Iris pigment epithelial cell (primary cell): ENCODE measurements around the gene FKBP15.
"Not testable (repeated sequence)": the region's sequence is repeated elsewhere in the genome, so short reads cannot be mapped to it uniquely, and the experiment has no call there.

Source experiments
- DNase-seq: peaks from one replicate; pipeline ENCODE4 v3.0.0-alpha.2; 2011; ENCODE audit warnings: low read depth

Gene FKBP15, protein sequence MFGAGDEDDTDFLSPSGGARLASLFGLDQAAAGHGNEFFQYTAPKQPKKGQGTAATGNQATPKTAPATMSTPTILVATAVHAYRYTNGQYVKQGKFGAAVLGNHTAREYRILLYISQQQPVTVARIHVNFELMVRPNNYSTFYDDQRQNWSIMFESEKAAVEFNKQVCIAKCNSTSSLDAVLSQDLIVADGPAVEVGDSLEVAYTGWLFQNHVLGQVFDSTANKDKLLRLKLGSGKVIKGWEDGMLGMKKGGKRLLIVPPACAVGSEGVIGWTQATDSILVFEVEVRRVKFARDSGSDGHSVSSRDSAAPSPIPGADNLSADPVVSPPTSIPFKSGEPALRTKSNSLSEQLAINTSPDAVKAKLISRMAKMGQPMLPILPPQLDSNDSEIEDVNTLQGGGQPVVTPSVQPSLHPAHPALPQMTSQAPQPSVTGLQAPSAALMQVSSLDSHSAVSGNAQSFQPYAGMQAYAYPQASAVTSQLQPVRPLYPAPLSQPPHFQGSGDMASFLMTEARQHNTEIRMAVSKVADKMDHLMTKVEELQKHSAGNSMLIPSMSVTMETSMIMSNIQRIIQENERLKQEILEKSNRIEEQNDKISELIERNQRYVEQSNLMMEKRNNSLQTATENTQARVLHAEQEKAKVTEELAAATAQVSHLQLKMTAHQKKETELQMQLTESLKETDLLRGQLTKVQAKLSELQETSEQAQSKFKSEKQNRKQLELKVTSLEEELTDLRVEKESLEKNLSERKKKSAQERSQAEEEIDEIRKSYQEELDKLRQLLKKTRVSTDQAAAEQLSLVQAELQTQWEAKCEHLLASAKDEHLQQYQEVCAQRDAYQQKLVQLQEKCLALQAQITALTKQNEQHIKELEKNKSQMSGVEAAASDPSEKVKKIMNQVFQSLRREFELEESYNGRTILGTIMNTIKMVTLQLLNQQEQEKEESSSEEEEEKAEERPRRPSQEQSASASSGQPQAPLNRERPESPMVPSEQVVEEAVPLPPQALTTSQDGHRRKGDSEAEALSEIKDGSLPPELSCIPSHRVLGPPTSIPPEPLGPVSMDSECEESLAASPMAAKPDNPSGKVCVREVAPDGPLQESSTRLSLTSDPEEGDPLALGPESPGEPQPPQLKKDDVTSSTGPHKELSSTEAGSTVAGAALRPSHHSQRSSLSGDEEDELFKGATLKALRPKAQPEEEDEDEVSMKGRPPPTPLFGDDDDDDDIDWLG

DNA sequence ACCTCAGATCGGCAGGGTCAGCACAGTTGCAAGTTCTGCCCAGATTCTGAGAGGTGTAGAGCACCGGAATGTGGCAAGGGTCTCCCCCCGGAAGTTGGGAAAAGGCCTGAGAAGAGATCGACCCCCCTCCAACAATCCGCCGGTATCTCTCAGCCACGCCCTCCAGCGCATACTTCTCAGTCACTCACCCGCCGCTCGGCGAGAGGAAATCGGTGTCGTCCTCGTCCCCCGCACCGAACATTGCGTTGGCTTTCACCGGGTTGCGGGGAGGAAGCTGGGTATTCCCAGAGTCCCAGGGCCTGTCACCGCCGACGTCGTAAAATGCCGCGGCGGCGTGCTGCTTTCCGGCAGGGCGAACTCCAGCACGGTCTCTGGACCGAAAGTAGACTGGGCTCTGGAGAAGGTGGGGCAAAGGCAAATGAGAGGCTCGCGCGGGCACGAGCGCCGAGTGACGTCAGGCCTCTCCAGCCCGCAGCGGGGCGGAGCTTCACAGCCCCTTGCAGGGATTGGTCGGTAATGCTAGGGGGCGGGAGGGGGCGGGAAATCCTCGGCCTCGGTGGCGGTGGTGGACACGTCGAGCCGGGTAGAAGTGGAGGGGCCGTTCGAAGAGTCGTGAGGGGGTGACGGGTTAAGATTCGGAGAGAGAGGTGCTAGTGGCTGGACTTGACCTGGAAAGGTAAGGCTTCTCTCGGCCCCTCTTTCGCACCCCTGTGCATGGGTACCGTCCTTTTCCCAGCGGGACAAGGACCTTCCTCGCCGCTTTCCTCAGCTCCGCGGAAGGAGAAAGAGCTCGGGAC is at the start of gene FKBP15, which contains the start of gene SLC31A1:
Gene FKBP15, minus strand, starts transcription at position 275 of the 797 bp plus-strand sequence. Its CDS starts 34 bp downstream, at position 241.
Gene SLC31A1, plus strand, starts transcription at position 542 of the 797 bp plus-strand sequence. CDS start 34,605 bp downstream, outside the sequence.
- DNase-seq: peak; percentile 99

DNA sequence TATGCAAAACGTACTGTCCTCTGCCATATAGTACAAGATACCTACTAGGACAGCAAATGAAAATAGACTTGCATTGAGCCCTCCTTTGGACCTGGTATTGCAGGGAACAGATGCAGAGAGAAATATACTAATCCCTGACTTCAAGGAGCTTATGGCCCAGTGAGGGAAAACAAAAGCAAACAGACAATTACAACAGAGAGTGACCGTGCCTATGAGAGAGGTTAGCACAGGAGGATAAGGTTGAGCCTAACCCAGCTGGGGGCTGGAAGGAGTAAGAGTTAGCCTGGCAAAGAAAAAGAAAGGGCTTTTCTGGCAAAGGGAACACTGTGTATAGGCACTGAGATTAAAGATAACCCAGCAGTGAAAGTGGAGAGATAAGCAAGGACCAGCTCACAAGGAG is 48.8 kb upstream of the FKBP15 start:
- no peak for DNase-seq

DNA sequence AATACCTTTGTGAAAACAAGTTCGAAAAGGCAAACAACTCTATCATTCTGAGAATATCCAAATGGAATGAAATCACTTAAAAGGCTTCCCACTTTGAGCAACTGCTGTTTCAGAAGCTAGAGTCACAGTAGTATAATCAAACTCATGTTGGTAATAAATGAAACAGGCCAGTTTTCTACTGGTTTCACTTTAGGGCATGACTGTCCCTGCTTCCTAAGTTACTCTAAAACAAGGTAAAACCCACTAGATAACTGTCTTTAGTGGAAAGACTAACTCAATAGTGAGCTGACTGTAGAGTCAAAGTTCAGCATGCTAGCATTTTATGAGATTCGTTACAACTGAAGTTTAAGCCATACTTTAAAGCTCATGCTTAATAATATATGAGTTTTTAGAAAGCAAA is 48.3 kb upstream of the FKBP15 start:
- no peak for DNase-seq

DNA sequence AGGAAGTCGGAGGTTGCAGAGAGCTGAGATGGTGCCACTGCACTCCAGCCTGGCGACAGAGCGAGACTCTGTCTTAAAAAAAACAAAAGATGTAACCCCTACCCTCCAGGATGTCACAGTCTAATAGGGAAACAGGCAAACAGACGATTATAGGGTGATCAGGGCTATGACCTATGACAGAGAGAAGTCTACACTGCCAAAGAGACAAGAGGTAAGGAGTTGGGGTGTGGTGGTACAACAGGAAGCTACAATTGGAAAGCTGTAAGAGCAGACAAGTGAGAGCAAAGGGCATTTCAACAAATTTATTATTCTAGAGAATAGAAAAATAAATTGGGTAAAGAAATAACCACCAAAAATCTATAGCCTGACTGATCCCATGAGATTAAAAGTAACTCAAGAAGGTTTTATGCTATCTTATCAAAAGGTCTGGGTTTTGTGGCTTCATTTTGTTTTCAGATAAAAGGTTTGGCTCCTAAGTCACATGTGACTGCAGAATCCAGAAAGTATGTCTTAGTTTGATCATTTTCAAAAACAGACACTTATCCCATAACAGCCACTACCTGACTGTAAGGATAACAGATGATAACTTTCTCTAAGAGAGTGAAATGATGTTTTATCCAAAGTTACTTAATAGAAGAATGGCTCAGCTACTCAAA is 47.0 kb upstream of the FKBP15 start:
- no peak for DNase-seq

DNA sequence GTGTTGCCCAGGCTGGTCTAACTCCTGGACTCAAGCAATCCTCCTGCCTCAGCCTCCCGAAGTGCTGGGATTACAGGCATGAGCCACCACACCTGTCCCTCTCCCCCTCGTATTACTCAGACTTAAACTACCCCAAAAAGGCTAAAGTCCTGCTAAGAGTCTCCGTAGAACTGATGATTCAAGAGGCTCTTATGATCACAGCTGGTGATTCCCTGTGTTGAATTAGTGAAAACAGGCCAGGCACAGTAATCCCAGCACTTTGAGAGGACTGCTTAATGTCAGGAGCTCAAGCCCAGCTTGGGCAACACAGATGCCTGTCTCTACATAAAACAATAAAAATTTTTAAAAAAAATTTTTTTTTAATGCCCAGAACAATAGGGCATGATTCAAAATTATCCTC is 45.1 kb upstream of the FKBP15 start:
- peak; percentile 6 for DNase-seq

DNA sequence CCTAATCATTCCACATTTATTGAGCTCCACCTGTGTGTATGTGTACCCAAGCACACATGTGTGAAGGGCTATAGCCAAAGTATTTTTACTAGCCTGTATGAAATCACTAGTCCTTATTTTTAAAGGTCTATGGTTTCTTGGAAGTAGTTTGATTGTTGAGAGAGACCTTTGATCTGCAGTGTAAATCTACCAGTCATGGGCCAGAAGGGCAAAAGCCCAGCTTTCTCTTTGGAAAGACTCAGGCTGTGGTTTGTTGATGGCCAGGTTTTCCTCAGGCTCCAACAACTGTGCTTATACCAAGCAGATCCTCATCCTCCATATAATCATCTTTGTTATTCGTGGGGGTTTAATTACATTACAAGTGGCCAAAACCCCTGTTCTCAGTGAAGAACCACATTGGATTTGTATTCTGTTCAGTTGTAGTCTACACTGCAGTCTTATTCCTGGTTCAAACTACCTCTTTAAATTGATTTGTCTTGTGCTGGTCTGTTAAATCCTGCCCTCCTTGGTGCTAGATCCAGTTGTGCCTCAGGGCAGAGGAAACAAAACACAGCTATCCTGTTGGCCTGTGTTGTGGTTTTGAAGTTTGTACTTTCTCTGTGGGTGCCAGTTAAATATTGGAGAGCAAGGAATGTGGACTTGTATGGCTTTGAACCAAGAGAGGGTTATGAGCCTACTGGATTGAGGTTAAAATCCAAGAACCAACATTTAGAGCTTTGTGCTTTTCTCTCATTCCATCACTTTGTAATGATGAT is 41.0 kb upstream of the FKBP15 start:
- DNase-seq: no peak

DNA sequence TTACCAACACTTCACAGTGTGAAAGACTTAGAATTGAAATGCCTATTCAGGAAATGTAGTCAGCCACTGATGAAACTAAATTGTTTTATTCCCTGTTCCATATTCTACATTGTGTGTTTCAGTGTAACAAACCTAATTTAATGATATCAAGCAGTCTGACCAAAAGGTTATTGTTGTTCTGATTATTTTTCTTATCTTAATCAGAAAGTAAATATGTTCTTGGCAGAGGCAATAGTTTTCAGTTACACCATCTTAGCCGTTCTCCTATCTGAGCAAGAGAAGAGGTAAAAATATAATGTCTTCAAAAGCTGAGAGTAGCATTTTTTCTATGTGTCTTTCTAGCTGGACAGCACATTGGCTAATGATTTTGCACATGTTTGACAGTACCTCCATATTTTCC is 37.2 kb upstream of the FKBP15 start:
- no peak for DNase-seq

DNA sequence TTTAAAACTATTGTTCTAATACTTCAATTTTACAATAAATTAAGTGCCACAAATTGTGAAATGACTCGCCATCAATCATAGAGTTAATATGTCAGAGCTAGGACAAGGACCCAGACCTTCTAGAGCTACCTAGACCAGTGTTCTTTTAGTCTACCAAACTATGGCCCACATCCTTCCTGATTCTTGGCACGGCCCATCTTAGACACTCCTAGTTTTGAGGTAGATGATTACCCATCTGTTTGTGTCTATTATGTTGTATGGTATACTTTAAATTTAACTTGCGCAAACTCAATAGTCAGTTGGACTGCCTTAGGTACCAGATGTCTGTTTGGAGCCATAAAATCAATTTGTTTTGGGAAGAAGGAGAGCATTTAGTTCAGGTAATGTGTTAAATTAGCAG is 36.8 kb upstream of the FKBP15 start:
- no peak for DNase-seq

DNA sequence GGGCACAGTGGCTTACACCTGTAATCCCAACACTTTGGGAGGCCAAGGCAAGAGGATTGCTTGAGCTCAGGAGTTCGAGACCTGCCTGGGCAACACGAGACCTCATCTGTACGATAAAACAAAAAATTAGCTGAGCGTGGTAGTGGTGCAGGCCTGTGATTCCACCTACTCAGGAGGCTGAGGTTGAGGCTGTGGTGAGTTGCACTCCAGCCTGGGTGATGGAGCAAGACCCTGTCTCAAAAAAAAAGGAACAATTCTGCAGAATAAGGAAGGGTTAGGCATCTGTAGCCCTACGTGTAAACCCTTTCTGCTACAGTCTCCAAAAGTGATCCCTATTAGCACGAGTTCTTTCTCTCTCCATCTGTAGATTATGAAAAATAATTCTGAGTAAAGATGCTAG is 34.4 kb upstream of the FKBP15 start:
- DNase-seq: no peak

DNA sequence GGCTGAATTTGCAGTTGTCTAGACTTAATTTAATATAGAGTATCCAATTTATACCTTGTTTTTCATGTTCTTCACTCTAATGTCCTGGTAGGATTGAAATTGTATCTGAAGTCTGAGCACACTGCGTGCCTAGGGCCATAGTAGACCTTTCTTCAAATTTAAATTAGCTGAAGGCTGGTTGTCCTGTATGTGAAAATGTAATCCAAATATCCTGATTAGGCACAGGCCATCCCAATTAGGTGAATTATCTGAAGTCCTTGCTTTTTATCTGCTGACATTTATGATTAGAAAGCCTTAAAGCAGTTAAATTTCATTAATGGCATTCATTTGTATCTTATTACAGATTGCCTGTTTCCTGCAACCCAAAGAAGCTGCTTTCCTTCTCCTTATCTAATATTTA is 33.9 kb upstream of the FKBP15 start:
- DNase-seq: no peak

DNA sequence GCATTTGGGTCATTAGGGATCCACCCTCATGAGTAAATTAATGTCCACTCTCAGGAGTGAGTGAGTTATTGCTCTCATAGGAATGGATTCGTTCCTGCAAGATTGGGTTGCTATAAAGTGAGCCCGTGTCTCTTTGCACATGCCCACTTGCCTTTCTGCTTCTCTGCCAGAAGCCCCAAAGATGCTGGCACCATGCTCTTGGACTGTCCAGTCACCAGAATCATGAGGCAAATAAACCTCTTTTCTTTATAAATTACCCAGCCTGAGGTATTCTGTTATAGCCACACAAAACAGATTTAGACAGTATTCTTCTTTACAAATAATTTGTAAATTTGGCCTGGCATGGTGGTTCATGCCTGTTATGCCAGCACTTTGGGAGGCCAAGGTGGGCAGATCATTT is 29.7 kb upstream of the FKBP15 start:
- no peak for DNase-seq

DNA sequence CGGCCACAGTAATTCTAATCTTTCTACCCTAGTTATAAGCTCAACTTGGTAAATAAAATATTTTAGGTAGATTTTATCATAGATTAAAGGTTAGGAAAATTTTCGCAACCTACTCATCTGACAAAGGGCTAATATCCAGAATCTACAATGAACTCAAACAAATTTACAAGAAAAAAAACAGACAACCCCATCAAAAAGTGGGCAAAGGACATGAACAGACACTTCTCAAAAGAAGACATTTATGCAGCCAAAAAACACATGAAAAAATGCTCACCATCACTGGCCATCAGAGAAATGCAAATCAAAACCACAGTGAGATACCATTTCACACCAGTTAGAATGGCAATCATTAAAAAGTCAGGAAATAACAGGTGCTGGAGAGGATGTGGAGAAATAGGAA is 28.6 kb upstream of the FKBP15 start:
- DNase-seq: not testable (repeated sequence)

DNA sequence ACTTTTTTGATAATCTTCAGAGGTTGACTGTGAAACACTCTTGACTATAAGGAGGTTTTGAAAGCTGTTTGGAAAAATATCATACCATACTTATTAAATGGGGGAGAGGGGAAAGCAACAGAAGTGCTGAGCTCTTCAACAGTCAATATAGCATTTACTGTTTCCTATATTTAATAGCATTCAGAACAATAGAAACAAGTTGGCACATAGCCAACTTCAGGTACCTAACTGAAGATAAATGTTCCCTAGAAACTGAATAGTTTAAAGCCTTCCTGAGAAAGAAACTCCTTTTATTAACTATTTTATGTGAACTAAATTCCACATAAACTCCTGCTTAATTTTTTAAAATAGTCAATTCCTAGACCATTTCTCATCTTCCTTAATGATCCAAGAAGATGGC is 26.6 kb upstream of the FKBP15 start:
- DNase-seq: no peak

DNA sequence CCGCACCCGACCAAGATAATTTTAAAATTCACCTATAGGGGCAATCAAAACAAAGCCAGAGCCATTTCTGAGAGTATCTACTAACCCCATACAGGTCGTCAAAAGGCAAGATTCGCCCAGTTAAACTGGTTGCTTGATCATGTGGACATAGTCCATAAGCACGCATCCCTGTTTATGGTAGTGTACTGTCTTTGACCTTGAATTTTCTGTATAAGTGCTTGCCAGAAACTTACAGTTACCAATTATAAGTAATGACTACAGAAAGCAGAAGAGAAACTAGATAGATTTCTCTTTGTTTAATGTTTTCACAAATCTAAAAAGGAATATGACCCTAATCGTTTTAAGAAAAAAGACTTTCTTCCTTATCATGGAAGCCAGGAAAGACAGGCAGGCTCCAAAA is 25.9 kb upstream of the FKBP15 start:
- no peak for DNase-seq

DNA sequence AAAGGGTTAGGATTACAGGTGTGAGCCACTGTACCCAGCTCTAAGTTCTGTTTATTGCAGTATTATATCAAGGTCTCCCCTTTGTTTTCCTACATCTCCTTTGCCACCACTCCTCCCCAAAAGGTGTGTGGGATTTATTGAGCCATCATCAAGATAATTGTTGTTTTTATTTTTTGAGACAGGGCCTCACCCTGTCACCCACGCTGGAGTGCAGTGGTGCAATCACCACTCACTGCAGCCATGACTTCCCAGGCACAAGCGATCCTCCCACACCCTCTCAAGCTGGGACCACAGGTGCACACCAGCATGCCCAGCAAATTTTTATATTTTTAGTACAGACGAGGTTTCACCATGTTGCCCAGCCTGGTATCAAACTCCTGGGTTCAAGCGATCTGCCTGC is 24.8 kb upstream of the FKBP15 start:
- no peak for DNase-seq

DNA sequence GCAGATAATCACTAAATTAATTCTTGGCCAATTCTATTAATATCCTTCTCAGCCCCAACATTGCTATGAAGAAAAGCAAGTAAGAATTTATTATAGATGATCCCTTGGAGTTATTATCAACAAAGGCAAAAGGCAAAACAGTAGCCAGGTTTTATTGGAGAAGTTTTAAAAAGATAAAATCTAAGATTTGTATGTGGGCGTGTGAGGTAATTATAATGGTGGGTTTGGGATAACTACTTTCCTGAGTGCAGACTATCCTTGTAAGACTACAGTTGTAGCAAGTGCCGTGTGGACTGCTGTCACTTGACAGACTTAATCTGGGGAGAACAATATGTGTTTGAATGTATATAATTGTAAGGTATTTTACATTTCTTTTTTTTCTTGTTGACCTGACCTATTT is 23.5 kb upstream of the FKBP15 start:
- no peak for DNase-seq

DNA sequence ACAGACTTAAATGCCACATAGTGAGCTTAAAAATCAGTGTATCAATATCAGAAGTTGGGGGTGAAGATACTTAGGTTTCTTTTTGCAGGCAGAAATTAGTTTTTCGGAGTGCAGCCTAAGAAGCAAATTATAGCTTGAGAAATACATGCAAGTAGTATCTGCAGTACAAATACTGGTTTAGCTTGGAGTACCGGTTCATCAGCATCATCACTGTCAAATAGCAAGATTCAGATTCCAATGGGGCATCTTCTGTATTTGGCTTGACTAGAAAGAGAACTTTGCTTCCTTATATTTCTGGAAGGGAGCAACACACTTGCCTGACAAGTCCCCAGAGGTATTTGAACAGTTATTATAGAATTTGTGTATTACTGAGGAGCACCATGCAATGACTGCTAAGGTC is 20.1 kb upstream of the FKBP15 start:
- no peak for DNase-seq

DNA sequence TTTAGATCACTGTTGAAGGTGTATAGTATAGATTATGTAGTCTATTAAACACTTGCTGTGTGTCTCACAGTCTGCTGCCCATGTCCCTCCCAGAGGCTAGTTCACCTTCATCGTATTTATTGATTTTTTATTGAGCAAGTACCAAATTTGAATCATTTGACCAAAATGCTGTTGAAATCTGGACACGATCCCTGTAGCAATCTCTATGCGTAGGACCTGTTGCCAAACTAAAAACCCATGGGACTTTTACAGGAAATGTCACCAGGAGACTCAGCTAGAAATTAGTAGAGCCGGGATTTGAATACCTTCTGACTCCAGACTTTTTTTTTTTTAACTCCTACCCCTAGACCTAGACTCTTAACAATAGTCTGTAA is 17.8 kb upstream of the FKBP15 start:
- no peak for DNase-seq

DNA sequence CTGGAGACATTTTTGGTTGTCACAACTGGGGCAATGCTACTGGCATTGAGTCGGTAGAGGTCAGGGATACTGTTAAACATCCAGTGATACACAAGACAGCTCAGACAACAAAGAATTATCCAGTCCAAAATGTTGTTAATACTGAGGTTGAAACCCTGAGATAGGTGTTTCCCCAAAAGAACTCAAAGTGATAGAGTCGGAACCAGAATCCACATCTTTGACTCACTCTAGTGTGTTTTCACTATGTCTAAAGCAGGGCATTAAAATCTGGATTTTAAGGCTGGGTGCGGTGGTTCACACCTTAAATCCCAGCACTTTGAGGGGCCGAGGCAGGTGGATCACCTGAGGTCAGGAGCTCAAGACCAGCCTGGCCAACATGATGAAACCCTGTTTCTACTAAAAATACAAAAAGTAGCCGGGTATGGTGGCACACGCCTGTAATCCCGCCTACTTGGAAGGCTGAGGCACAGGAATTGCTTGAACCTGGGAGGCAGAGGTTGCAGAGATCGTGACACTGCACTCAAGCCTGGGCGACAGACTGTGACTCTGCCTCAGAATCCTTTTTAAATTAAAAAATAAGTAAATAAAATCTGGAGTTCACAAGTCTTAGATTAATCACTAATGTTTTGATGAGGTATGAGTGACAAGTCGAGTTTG is 17.3 kb upstream of the FKBP15 start:
- no peak for DNase-seq

DNA sequence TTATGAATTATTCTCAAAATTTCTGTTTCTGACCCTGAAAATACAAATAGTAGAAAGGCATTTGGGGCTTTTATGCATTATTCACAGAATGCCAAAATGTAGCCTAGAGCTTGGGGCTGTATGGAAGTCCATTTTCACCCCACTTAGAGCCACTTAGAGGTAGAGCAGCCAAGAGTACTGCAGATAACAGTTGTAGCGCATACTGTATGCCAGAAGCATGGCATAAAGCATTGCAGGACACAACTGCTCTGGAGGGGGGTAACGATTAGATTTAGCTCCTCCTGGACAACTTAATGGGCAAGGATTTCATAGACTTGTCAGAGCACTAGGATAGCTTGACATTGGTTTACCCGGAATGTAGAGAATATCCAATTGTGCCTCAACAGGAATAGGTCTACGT is 15.9 kb upstream of the FKBP15 start:
- no peak for DNase-seq
